ENCODE data around the gene SNN. TPM values are rescaled to one million over a fixed set of nuclear protein-coding genes. Genes with fewer than 3 reads are reported as not detected.
A peak's percentile ranks its signal among the peaks of the same experiment; 100 is the strongest.

Gene SNN
- total RNA-seq, 2 experiments from 2014 or later = 6.0 to 7.2 TPM

DNA sequence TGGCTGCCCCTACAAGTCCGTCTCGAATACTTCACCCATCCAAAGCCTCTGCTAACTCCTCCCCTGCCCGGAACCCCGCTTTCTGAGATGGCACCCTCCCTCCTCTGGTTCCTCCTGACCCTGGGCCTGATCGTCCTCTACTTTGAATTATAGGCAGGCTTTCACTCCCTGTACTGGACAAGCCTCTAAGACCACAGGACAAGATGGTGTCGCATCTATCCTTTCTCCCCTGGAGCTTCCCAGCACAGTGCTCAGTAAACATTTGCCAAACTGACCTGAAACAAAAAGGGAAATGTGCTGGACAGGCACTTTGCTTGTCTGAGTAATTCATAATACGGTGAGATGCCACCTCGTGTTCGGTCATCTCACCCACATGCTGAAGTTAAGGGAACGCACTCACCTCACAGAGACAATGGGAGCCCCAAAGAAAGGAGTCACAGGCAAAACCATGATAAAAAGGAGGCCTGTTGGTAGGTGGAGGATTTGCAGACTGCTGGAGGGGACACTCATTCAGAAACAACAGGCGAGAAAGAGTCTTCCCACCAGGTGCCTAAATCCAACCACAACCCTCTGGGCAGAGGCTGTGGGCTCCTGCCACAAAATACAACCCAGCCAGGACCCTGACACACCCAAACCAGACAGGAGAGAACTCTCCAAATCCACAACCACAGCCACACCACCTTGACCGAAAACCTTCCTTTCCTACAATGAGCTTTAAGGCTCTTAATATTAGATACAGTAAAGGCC, 28.2 kb downstream of the SNN start:
- ChIA-PET POLR2A (no interaction called here), CTCF (interaction anchor here (2.6 kb wide), 1 partner anchor 18 kb away, joined by 22 read pairs; no protein-coding TSS in a partner anchor)
- Mint-ChIP-seq H3K4me3 (no peak overlapping the region), H3K4me1 (peaks cover 44% of the 10 kb centered on the region), H3K36me3 (ENCODE audit: low read depth) (peaks cover 44% of the 10 kb centered on the region), H3K9me3 (ENCODE audit: low read depth) (no peaks in the 10 kb centered on the region), H3K27me3 (no peaks in the 10 kb centered on the region), H3K27ac (peak overlapping the region; percentile 27)
- intact Hi-C loops (cut with DNase I, micrococcal nuclease) = loop anchor here in 1 of 2 experiments (5.0 kb wide), 1 partner anchor 289 kb away; no protein-coding TSS in a partner anchor
- ATAC-seq (peak; percentile 25), DNase-seq (no peak)

DNA sequence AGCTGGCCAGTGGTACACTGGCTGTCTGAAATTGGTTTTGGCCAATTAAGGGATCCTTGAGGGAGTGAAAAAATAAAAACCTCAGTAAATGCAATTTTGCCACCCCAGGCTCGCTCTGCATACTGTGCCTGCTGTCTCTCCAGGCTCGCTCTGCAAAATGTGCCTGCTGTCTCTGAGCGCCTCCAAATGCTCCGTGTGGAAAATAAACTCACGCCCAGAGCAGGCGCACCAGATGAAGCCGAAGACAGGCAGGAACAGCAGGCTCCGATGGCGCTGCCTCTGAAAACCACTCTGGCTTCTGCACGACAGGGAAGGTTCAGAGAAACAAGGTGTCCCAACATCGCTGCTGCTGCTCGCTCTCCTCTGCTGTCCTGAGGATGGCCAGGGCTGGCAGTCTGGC, 29.1 kb downstream of the SNN start:
- peaks cover 47% of the 10 kb centered on the region for H3K4me1 Mint-ChIP-seq
- intact Hi-C loops (cut with DNase I, micrococcal nuclease) = loop anchor here in 1 of 2 experiments (5.0 kb wide), 1 partner anchor 290 kb away; no protein-coding TSS in a partner anchor
- CTCF ChIA-PET = interaction anchor here (1.4 to 2.6 kb wide), 3 partner anchors 8 to 290 kb away, joined by 4 to 22 read pairs (median 8); no protein-coding TSS in a partner anchor

DNA sequence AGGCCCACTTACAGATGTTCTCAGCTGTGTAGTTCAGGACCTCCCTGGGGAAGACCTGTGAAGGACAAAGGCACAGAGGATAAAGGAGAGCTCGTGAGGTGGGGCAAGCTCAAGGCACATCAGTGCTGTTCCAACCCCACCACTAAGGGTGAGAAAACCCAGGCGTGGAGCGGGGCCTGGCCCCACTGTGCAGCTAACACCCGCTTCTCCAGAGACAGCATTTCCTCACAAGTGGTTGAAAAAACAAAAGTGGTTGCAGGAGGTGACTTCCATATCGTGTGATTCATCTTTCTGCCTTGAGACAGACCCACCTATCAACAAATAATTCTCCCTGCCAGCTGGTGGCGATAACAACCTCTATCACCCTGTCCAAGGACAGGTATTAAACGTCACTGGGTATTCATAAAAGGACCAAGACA, 30.0 kb downstream of the SNN start:
- intact Hi-C loops (cut with DNase I, micrococcal nuclease) = loop anchor here in 1 of 2 experiments (1.0 to 5.0 kb wide), 2 partner anchors 115 to 291 kb away; no protein-coding TSS in a partner anchor
- POLR2A ChIA-PET = interaction anchor here (0.5 to 0.6 kb wide), 2 partner anchors 14 to 198 kb away, joined by 3 read pairs; no protein-coding TSS in a partner anchor
- H3K27ac Mint-ChIP-seq = peak overlapping the region; percentile 76
- CTCF ChIA-PET = interaction anchor here (0.6 to 2.6 kb wide), 7 partner anchors 9 to 735 kb away, joined by 3 to 22 read pairs (median 3); no protein-coding TSS in a partner anchor
- no peaks in the 10 kb centered on the region for H3K9me3 Mint-ChIP-seq (ENCODE audit: low read depth)
- H3K27me3 Mint-ChIP-seq = no peaks in the 10 kb centered on the region
- H3K4me1 Mint-ChIP-seq = peaks cover 47% of the 10 kb centered on the region
- H3K4me3 Mint-ChIP-seq = no peak overlapping the region
- DNase-seq (peak; percentile 67), ATAC-seq (peak; percentile 92)
- peaks cover 37% of the 10 kb centered on the region for H3K36me3 Mint-ChIP-seq (ENCODE audit: low read depth)

More for the DNA sequence above, 29.1 kb downstream of the SNN start:
- Mint-ChIP-seq H3K27me3 (no peaks in the 10 kb centered on the region), H3K4me3 (no peak overlapping the region), H3K36me3 (ENCODE audit: low read depth) (peaks cover 42% of the 10 kb centered on the region), H3K27ac (no peak overlapping the region), H3K9me3 (ENCODE audit: low read depth) (no peaks in the 10 kb centered on the region)
- no peak for ATAC-seq
- no peak for DNase-seq
- POLR2A ChIA-PET = no interaction called here

DNA sequence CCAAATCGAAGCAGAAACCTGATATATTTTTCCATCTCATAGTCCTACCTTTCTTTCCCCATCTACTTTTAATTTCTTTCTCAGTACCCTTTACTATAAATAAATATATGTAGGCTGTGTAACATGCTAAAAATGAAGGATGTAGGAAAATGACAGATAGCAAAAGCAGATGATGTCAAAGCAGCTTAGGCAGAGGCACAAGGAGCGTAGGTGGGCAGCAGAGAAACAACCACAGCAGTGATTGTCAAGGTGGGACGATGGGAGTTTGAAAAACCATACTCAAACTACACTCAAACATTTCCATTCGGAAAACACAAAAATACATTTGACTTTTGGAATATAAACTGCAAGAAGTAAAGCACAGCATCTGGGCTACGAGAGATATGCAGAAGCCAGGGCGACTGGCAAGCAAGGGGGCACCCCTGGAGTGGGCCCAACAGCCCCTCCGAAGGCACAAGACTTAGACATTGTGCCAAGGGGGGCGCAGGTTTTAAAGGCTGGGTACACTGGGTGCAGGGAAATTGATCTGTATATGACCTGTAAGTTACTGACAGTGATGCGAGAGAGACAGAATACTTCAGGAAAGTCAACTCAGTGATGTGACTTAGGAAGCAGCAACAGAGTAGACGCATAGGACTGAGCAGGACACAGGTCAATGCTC, 31.1 kb downstream of the SNN start:
- H3K36me3 Mint-ChIP-seq (ENCODE audit: low read depth) = peaks cover 41% of the 10 kb centered on the region
- CTCF ChIA-PET = interaction anchor here (1.1 to 1.2 kb wide), 2 partner anchors 13 to 15 kb away, joined by 3 read pairs; no protein-coding TSS in a partner anchor

DNA sequence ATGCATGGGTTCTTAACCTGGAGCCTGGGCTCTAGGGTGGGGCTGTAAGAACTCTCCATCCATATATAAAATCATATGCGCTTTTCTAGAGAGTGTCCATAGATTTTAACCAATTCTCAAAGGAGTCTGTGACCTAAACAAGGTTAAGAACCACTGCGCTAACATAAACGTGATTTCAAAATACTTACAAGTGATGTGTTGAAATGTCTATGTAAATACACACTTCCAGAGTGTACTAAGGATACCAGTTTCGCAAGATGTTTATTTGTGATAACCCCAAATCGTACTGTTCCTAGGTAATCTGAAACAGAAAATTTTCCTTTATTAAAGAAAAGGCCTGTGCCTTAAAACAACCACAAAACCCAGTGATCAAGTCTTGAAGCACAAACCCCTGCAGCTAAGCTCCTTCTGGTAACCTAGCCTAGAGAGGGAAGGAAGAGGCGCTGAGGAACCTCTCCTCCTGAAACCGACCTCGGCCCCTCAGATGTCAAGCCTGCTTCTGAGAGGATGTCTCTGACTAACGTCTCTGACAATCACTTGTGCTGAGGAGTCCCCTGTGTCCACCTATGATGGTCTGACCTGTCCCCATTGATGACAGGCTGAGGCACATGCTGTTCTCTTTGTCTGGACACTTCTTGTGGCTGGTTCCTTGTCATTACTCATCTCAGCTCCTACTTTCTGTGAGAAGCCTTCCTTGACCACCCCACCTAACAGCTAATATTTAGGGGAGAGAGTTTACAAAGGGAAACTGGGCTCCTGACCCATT, 32.2 kb downstream of the SNN start:
- H3K27me3 Mint-ChIP-seq = no peaks in the 10 kb centered on the region
- H3K36me3 Mint-ChIP-seq (ENCODE audit: low read depth) = peaks cover 38% of the 10 kb centered on the region
- H3K4me1 Mint-ChIP-seq = peaks cover 45% of the 10 kb centered on the region
- ChIA-PET POLR2A (no interaction called here), CTCF (interaction anchor here (1.0 to 1.2 kb wide), 4 partner anchors 10 to 14 kb away, joined by 3 read pairs; no protein-coding TSS in a partner anchor)
- intact Hi-C loops (cut with DNase I, micrococcal nuclease) = no loop called here
- no peak overlapping the region for H3K4me3 Mint-ChIP-seq
- no peak overlapping the region for H3K27ac Mint-ChIP-seq
- ATAC-seq = no peak
- DNase-seq = no peak
- no peaks in the 10 kb centered on the region for H3K9me3 Mint-ChIP-seq (ENCODE audit: low read depth)

More for the DNA sequence above, 31.1 kb downstream of the SNN start:
- peaks cover 47% of the 10 kb centered on the region for H3K4me1 Mint-ChIP-seq
- no peaks in the 10 kb centered on the region for H3K9me3 Mint-ChIP-seq (ENCODE audit: low read depth)
- H3K27ac Mint-ChIP-seq = no peak overlapping the region
- ATAC-seq (no peak), DNase-seq (no peak)
- POLR2A ChIA-PET = no interaction called here
- no peak overlapping the region for H3K4me3 Mint-ChIP-seq
- intact Hi-C loops (cut with DNase I, micrococcal nuclease) = loop anchor here in 1 of 2 experiments (5.0 kb wide), 1 partner anchor 292 kb away; no protein-coding TSS in a partner anchor
- no peaks in the 10 kb centered on the region for H3K27me3 Mint-ChIP-seq

DNA sequence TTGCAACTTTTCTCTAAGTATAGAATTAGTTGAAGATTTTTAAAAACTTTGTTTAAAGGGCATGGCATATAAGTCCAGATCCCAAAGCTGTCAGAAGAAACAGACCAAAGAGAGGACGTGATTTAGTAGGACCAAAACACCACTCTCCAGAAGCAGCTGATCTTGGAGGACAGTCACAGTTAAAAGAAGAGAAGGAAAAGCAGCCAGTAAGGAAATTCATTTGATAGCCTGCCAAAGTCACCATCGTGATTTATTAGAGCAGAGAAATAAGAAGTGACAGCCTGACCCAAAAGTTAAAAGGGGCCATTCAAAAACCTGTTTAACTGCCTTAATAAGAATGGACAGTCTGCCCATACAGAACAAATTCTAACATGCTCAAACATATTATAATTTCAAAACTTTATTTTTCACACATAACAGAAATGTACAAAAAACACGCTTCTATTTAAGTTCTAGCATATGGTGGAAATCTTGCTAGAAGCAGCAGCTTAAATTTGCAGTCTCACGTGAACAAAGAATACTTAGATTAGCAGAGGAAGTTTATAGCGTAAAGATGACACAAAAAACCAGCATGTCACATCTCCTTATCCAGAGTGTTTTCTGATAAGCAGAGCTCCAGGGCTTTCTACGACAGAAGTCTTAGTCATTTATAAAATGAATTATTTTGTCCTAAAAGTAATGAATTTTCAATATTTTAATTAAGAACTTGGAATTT, 37.2 kb downstream of the SNN start:
- Mint-ChIP-seq H3K9me3 (ENCODE audit: low read depth) (no peaks in the 10 kb centered on the region), H3K27me3 (no peaks in the 10 kb centered on the region), H3K27ac (no peak overlapping the region), H3K36me3 (ENCODE audit: low read depth) (peaks cover 27% of the 10 kb centered on the region), H3K4me3 (no peak overlapping the region), H3K4me1 (peaks cover 12% of the 10 kb centered on the region)
- POLR2A ChIA-PET = no interaction called here
- intact Hi-C loops (cut with DNase I, micrococcal nuclease) = no loop called here
- CTCF ChIA-PET = interaction anchor here (0.6 to 2.3 kb wide), 5 partner anchors 9 to 333 kb away, joined by 3 to 10 read pairs (median 4); no protein-coding TSS in a partner anchor
- no peak for DNase-seq
- ATAC-seq = no peak

DNA sequence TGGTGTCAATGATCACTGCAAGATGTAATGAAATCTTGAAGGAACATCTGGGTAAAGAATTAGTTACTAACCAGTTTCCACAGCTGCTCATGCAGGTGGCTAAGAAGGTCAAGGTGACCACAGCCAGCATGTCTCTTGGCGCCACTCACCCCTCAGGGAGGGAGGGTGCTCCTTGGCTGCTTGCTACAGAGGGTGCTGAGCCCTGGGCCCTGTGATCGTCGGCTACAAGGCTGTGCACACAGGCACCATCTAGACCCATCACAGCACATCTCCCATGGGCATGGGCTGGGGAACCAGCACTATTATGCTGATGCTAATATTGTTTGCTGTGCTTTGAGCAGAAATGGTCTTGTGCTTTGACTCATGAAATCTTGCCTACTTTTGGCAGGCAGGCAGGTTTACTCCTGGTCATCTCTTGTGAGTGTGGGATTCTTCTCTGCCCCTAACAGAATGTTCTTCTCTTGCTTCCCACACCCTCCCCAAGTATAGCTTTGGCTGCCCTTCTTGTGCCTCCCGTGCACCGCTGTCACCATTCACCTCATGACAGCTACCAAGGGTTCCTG, 38.0 kb downstream of the SNN start:
- Mint-ChIP-seq H3K27ac (no peak overlapping the region), H3K27me3 (no peaks in the 10 kb centered on the region), H3K4me3 (no peak overlapping the region), H3K9me3 (ENCODE audit: low read depth) (no peaks in the 10 kb centered on the region), H3K36me3 (ENCODE audit: low read depth) (peaks cover 24% of the 10 kb centered on the region), H3K4me1 (peaks cover 10% of the 10 kb centered on the region)
- ATAC-seq (no peak), DNase-seq (no peak)
- intact Hi-C loops (cut with DNase I, micrococcal nuclease) = no loop called here
- ChIA-PET CTCF (interaction anchor here (0.6 to 2.3 kb wide), 6 partner anchors 8 to 428 kb away, joined by 3 to 10 read pairs (median 4); no protein-coding TSS in a partner anchor), POLR2A (no interaction called here)

DNA sequence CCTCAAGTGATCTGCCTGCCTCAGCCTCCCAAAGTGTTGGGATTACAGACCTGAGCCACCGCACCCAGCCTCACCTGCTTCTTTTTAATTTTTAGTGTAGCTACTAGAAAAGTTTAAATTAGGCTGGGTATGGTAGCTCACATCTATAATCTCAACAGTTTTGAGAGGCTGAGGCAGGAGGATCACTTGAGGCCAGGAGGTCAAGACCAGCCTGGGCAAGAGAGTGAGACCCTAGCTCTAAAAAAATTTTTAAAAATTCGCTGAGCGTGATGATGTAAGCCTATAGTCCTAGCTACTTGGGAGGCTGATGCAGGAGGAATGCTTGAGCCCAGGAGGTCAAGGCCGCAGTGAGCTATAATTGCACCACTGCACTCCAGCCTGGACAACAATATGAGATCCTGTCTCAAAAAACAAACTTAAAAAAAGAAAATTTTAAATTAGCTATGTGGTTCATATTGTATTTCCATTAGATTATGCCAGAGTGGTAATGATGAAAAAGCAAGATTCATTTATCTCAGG, 39.5 kb downstream of the SNN start:
- Mint-ChIP-seq H3K9me3 (ENCODE audit: low read depth) (no peaks in the 10 kb centered on the region), H3K27me3 (no peaks in the 10 kb centered on the region), H3K4me3 (no peak overlapping the region), H3K4me1 (peaks cover 8% of the 10 kb centered on the region), H3K27ac (no peak overlapping the region), H3K36me3 (ENCODE audit: low read depth) (peaks cover 24% of the 10 kb centered on the region)
- CTCF ChIA-PET = interaction anchor here (0.6 to 1.5 kb wide), 9 partner anchors 10 to 750 kb away, joined by 3 to 5 read pairs (median 3); no protein-coding TSS in a partner anchor
- ATAC-seq (no peak), DNase-seq (no peak)
- intact Hi-C loops (cut with DNase I, micrococcal nuclease) = no loop called here
- POLR2A ChIA-PET = no interaction called here

DNA sequence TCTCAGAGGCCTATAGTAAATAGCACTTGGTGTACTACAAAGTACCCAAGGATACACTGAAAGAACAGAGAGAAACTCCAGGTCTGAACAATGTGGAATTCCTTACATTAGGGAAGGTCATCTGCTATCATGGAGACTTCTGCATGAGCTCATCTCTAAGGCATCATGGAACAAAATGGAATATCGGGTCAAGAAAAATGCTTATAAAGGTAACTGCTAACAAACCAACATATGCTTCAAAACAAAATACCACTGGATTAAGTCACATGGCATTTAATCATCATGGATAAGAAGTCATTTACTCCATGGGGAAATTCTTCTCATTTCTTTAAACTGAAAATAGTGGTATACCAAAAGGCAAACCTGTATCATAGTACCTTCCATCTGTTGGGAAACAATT, 40.2 kb downstream of the SNN start:
- DNase-seq (no peak), ATAC-seq (no peak)
- intact Hi-C loops (cut with DNase I, micrococcal nuclease) = no loop called here
- Mint-ChIP-seq H3K27me3 (no peaks in the 10 kb centered on the region), H3K27ac (no peak overlapping the region), H3K4me1 (peaks cover 8% of the 10 kb centered on the region), H3K4me3 (no peak overlapping the region), H3K36me3 (ENCODE audit: low read depth) (peaks cover 22% of the 10 kb centered on the region), H3K9me3 (ENCODE audit: low read depth) (no peaks in the 10 kb centered on the region)
- ChIA-PET POLR2A (no interaction called here), CTCF (interaction anchor here (0.6 to 1.5 kb wide), 5 partner anchors 10 to 750 kb away, joined by 3 to 5 read pairs (median 3); no protein-coding TSS in a partner anchor)

DNA sequence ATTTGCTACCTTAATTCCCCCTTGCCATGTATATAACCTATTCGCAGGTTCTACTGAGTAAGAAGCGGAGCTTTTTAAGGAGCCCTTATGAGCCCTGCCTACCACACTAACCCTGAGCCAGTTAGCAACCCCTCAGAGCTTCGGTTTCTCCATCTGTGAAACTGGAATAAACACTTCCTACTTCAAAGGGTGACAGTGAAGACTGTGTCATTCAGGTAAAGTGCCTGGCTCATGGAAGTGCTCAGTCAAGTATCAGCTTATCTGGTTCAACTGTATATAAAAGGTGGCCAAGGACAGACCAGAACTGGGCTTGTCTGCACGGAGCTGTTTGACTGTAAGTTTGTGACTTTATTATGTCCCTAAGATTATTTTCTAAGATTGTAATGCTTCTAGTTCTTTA, 43.4 kb downstream of the SNN start:
- peak overlapping the region; percentile 1 for H3K27ac Mint-ChIP-seq
- no peak for DNase-seq
- no peaks in the 10 kb centered on the region for H3K27me3 Mint-ChIP-seq
- ChIA-PET CTCF (interaction anchor here (0.6 to 2.0 kb wide), 7 partner anchors 10 to 305 kb away, joined by 3 to 8 read pairs (median 4); no protein-coding TSS in a partner anchor), POLR2A (interaction anchor here (0.5 kb wide), 1 partner anchor 251 kb away, joined by 4 read pairs; no protein-coding TSS in a partner anchor)
- intact Hi-C loops (cut with DNase I, micrococcal nuclease) = loop anchor here (5.0 to 10.0 kb wide), 2 partner anchors 757 to 759 kb away; no protein-coding TSS in a partner anchor
- no peak for ATAC-seq
- H3K36me3 Mint-ChIP-seq (ENCODE audit: low read depth) = peaks cover 22% of the 10 kb centered on the region
- H3K9me3 Mint-ChIP-seq (ENCODE audit: low read depth) = no peaks in the 10 kb centered on the region
- H3K4me3 Mint-ChIP-seq = no peak overlapping the region
- peaks cover 4% of the 10 kb centered on the region for H3K4me1 Mint-ChIP-seq

Data from activated CD4-positive, alpha-beta T cell treated with anti-CD3 and anti-CD28 coated beads for 36 hours (primary cell).